ENCODE measurements around the gene TCAP. TPM values are rescaled to one million over a fixed set of nuclear protein-coding genes. Genes with fewer than 3 reads are reported as not detected.

TCAP gene
- total and polyA plus RNA-seq, 12 donors, result 2,452 to 6,290 (median 4,242) TPM

DNA sequence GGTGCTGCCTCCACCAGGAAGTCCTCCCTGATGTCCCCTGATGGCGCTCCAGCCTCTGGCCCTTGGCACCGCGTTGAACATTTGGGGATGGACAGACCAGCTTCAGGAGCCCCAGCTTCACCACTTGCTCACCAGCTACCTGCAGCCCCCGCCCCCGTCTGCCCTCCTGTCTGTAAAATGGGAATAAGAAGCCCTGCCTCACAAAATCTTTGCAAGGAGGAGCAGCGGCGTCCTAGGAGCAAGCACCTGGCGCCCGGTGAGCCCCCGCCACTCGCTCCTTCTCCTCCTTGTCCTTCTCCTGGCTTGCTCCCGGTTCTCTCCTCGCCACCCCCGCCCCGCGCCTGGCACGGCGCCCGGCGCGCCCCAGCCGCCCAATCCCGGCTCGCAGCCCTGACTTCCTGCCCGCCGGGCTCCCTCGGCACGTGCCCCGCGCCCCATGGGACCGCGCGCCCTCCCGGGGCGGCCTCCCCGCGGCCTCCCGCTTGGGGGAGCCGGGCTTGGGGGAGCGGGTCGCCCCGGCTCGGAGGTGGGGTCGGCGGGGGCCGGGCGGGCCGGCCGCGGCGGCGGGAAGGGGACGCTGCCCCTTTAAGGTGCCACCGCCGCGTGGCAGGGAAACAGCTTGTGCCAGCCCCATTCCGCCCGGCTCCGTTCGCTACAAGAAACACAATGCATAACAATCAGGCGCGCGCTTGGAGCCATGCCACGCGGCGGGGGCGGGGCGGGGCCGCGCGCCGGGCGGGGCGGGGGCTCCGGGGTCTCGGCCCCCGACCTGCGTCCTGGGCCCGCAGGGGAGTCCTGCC is 47.5 kb upstream of the TCAP start:
- Histone ChIP-seq H3K4me3 (peak overlapping the region; percentile 14 to 66 (median 56)), H3K4me1 (peaks cover 0 to 21% (median 10%) of the 10 kb centered on the region in 9 donors), H3K27me3 (peaks cover 0 to 69% (median 29%) of the 10 kb centered on the region in 7 donors), H3K27ac (peak overlapping the region in 7 of 10 donors; percentile 22 to 68 (median 50)), H3K36me3 (no peaks in the 10 kb centered on the region), H3K9me3 (no peaks in the 10 kb centered on the region)
- intact Hi-C loops (cut with DNase I), result loop anchor here in 2 of 10 donors (5.0 kb wide), 1 partner anchor 40 kb away; no protein-coding TSS in a partner anchor
- ATAC-seq (peak in 6 of 8 donors; percentile 23 to 52 (median 40)), DNase-seq (peak; percentile 48 to 71)
- WGBS, 2 donors, result 1 to 2% methylated on average over 42 to 79 of the region's 79 CpGs
- TF ChIP-seq, protein P1, sequence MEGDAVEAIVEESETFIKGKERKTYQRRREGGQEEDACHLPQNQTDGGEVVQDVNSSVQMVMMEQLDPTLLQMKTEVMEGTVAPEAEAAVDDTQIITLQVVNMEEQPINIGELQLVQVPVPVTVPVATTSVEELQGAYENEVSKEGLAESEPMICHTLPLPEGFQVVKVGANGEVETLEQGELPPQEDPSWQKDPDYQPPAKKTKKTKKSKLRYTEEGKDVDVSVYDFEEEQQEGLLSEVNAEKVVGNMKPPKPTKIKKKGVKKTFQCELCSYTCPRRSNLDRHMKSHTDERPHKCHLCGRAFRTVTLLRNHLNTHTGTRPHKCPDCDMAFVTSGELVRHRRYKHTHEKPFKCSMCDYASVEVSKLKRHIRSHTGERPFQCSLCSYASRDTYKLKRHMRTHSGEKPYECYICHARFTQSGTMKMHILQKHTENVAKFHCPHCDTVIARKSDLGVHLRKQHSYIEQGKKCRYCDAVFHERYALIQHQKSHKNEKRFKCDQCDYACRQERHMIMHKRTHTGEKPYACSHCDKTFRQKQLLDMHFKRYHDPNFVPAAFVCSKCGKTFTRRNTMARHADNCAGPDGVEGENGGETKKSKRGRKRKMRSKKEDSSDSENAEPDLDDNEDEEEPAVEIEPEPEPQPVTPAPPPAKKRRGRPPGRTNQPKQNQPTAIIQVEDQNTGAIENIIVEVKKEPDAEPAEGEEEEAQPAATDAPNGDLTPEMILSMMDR (IDR thresholded peaks at IDR 0.05), result no peak

DNA sequence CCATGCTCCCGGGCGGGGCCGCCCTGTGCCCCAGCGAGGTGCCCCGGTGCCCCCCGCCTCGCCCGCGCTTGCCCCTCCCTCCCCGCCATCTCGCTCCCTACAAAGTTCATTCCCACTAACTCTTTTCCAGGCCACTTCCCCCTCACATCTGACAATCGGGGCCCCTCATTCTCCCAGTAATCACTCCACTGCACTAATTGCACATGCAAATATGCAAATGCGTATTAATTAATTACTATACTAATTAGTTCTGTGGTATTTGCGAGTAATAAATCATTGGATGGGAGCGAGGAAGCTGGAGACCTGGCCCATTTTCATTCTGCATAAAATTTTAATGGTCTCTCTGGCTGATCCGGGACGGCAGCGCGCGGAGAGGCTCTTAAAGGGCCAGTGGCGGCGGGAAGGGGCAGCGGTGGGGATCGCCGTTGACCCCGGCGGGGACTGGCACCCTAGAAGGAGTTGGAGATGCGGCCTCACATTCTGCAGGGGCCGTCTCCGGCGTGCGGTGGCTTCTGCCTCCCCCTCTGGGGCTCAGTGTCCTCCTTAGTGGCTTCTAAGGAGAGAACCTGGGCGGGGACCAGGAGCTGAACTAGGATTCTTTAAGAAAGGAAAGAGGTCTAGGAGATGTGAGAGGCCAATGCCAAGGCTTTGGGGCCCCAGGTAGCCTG is 46.8 kb upstream of the TCAP start:
- intact Hi-C loops (cut with DNase I), result loop anchor here in 2 of 10 donors (5.0 kb wide), 1 partner anchor 41 kb away; no protein-coding TSS in a partner anchor
- Histone ChIP-seq H3K27me3 (peaks cover 0 to 64% (median 22%) of the 10 kb centered on the region in 7 donors), H3K4me3 (peak overlapping the region; percentile 14 to 66 (median 56)), H3K4me1 (peaks cover 2 to 26% (median 14%) of the 10 kb centered on the region in 9 donors), H3K9me3 (no peaks in the 10 kb centered on the region), H3K36me3 (no peaks in the 10 kb centered on the region), H3K27ac (peak overlapping the region in 9 of 10 donors; percentile 14 to 68 (median 48))
- TF ChIP-seq, protein P1 (IDR thresholded peaks at IDR 0.05), result no peak
- ATAC-seq (peak in 2 of 8 donors; percentile 3 to 7), DNase-seq (no peak)
- WGBS, 2 donors, result 2 to 3% methylated on average over 32 to 33 of the region's 33 CpGs

DNA sequence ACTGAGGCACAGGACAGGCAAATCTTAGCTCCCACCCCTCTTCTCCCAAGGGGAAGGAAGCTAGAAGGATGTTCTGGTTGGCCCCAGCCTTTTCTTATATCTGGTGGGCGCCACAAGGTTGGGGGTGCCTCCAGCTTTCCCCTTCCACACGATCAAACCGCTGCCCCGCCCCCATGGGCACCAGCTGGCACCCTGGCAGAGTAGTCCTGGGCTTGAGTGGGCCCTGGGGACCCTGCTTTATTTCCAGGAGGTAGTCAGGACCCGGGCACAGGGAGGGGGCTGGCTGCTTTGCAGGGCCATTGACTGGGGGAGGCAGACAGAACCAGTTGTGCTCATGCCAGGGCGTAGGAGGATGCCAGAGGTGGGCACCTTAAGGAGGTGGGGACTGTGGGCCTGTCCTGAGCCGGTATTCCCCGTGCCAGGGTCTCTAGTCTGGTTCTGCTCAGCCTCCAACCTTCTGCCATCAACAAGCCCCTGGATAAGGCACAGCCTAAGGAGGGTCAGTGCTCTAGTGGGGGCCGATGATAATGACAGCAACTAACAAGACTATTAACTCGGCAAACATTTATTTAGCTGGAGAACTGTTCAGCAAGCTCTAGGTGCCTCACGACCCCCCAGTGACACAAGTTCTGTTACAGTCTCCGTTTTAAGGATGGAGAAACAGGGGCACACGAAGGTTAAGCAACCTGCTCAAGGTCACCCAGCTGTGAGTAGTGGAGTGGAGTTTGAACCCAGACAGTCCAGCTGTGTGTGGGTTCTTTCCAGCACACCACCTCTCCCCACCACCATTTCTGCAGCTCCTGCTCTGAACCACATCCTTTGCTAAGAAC is 46.0 kb upstream of the TCAP start:
- ATAC-seq (no peak), DNase-seq (no peak)
- TF ChIP-seq, protein P1 (IDR thresholded peaks at IDR 0.05), result no peak
- Histone ChIP-seq H3K27ac (peak overlapping the region in 1 of 10 donors; percentile 50), H3K4me1 (peaks cover 2 to 28% (median 14%) of the 10 kb centered on the region in 9 donors), H3K27me3 (peaks cover 0 to 57% (median 15%) of the 10 kb centered on the region in 7 donors), H3K4me3 (peak overlapping the region in 5 of 10 donors; percentile 47 to 66 (median 56)), H3K36me3 (no peaks in the 10 kb centered on the region), H3K9me3 (no peaks in the 10 kb centered on the region)
- 50% methylated on average over 13 of the region's 13 CpGs for WGBS, 2 donors
- intact Hi-C loops (cut with DNase I), result loop anchor here in 2 of 10 donors (5.0 kb wide), 1 partner anchor 42 kb away; no protein-coding TSS in a partner anchor
